ENCODE results near the gene BUB1.
A peak's percentile ranks its signal among the peaks of the same experiment; 100 is the strongest.
"Not testable (repeated sequence)": the region's sequence is repeated elsewhere in the genome, so short reads cannot be mapped to it uniquely, and the experiment has no call there.

The BUB1 gene

DNA sequence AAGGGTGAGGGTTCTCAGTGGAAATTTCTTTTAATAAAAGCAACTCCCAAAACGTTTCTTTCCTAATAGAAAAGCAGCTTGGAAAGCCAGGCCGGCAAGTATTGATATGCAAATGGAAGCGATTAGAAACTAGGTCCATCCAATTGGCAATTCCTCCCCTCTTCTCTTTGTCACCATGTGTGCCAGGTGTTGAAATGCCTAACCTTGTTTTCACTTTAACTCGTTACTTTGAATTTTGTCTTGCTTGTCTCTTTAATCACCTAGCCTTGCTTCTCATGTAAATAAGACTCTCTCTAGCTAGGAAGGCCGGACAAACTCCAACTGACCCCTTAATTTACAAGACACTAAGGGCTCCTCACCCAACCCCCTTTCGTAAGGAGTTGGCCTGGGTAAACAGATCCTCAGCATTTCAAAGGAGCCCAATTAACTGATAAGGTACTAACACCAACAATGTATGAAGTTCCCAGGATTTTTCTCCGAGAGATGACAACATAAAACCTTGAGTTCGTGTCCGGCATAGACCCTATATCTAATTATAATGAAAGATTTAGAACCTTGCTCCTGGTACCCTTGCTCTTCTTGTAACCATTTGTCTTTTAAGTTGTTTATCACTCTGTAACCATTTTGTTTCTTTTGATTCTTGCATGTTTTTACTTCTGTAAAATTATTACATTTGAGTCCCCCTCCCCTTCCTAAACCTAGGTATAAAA lies 10.1 kb upstream of the BUB1 start:
- H3K4me1 ChIP-seq (ENCODE audit: insufficient read depth, low read length); H3K27ac ChIP-seq (ENCODE audit: low read depth, low read length); H3K4me3 ChIP-seq (ENCODE audit: low read depth in 1 of 2, low read length in 2 of 2); H3K9ac ChIP-seq (ENCODE audit: low read length); H3K27me3 ChIP-seq (ENCODE audit: control insufficient read depth in 1 of 2, insufficient read depth in 2 of 2, low read length in 2 of 2); H3K36me3 ChIP-seq (ENCODE audit: insufficient read depth, low read length); H3K9me3 ChIP-seq (ENCODE audit: low read length): not testable (repeated sequence)

DNA sequence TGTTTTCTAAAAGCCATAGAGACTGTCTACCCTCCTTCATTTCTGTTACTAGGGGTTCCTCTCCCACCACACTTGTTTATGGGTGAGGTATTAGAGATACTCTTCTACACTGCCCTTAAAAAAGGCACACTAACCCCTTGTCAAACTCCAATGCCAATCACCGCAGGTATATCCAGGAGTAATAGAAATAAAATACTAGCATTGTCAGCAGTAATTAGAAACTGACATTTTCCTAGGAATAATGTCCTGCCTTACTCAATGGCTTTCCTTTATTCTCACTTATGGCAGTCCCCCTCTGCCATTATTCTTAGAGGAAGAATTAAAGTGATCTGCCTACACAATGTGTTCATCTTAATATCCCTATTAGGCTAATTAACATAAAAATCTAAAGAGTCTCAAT lies 5.0 kb upstream of the BUB1 start:
- H3K36me3 ChIP-seq (ENCODE audit: insufficient read depth, low read length): no peaks in the 10 kb centered on the region
- no peak overlapping the region for H3K4me3 ChIP-seq (ENCODE audit: low read depth in 1 of 2, low read length in 2 of 2)
- H3K9ac ChIP-seq (ENCODE audit: low read length): no peak overlapping the region
- H3K4me1 ChIP-seq (ENCODE audit: insufficient read depth, low read length): peaks cover 10% of the 10 kb centered on the region
- no peaks in the 10 kb centered on the region for H3K27me3 ChIP-seq (ENCODE audit: control insufficient read depth in 1 of 2, insufficient read depth in 2 of 2, low read length in 2 of 2)
- no peaks in the 10 kb centered on the region for H3K9me3 ChIP-seq (ENCODE audit: low read length)
- no peak overlapping the region for H3K27ac ChIP-seq (ENCODE audit: low read depth, low read length)

DNA sequence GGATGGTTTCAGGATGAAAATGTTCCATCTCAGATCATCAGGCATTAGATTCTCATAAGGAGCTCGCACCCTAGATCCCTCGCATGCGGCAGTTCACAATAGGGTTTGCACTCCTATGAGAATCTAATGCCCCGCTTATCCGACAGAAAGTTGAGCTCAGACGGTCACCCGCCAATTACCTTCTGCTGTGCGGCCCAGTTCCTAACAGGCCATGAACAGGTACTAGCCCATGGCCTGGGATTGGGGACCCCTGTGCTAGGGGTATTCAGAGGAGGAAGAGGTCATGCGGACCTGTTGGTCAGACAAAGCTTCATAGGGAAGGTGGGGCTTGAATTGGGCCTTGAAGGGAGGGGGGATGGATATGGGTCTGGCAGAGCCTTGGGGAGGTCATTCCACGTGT lies 4.4 kb upstream of the BUB1 start:
- H3K27me3 ChIP-seq (ENCODE audit: control insufficient read depth in 1 of 2, insufficient read depth in 2 of 2, low read length in 2 of 2): no peaks in the 10 kb centered on the region
- no peak overlapping the region for H3K9ac ChIP-seq (ENCODE audit: low read length)
- peaks cover 15% of the 10 kb centered on the region for H3K4me1 ChIP-seq (ENCODE audit: insufficient read depth, low read length)
- H3K4me3 ChIP-seq (ENCODE audit: low read depth in 1 of 2, low read length in 2 of 2): no peak overlapping the region
- H3K9me3 ChIP-seq (ENCODE audit: low read length): no peaks in the 10 kb centered on the region
- H3K36me3 ChIP-seq (ENCODE audit: insufficient read depth, low read length): no peaks in the 10 kb centered on the region
- H3K27ac ChIP-seq (ENCODE audit: low read depth, low read length): no peak overlapping the region

DNA sequence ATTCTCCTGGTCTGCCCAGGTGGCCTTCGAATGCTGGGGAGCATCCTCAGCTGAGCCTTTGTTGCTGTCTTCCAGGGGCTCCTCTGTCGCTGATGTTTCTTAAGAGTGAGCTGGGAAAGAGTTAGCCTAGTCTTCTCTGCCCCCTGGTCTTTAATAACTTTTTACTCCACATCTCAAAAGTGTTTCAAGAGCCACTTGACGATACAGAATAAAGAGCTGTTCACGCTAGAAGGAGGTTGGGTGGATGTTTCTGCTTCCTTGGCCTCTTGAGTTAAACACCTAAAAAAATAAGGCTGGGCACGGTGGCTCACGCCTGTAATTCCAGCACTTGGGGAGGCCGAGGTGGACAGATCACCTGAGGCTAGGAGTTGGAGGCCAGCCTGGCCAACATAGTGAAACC lies 2.8 kb upstream of the BUB1 start:
- Histone ChIP-seq H3K36me3 (ENCODE audit: insufficient read depth, low read length) (no peaks in the 10 kb centered on the region), H3K9ac (ENCODE audit: low read length) (no peak overlapping the region), H3K9me3 (ENCODE audit: low read length) (no peaks in the 10 kb centered on the region), H3K4me1 (ENCODE audit: insufficient read depth, low read length) (peaks cover 15% of the 10 kb centered on the region), H3K27me3 (ENCODE audit: control insufficient read depth in 1 of 2, insufficient read depth in 2 of 2, low read length in 2 of 2) (no peaks in the 10 kb centered on the region), H3K4me3 (ENCODE audit: low read depth in 1 of 2, low read length in 2 of 2) (no peak overlapping the region), H3K27ac (ENCODE audit: low read depth, low read length) (no peak overlapping the region)

DNA sequence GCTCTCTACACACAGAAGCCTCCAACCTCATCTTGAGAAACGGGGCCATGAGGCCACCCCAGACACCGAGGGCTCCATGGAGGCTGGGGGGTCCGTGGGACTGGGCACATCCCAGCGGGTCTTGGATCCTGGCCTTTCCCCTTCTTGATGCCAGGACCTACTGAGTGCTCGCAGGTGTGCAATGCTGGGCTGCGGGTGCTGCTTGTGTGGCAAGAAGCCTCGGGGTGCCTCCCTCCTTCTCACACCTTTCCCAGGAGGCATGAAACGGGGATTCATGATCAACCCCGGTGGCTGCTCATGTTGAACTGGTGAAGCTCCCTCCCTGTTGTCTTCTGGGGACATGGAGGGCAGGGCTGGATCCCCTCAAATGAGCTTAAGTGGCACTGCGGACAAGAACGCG lies 2.0 kb upstream of the BUB1 start:
- Histone ChIP-seq H3K9me3 (ENCODE audit: low read length) (no peaks in the 10 kb centered on the region), H3K4me1 (ENCODE audit: insufficient read depth, low read length) (peaks cover 15% of the 10 kb centered on the region), H3K36me3 (ENCODE audit: insufficient read depth, low read length) (no peaks in the 10 kb centered on the region), H3K27me3 (ENCODE audit: control insufficient read depth in 1 of 2, insufficient read depth in 2 of 2, low read length in 2 of 2) (no peaks in the 10 kb centered on the region), H3K4me3 (ENCODE audit: low read depth in 1 of 2, low read length in 2 of 2) (no peak overlapping the region), H3K27ac (ENCODE audit: low read depth, low read length) (no peak overlapping the region), H3K9ac (ENCODE audit: low read length) (no peak overlapping the region)

DNA sequence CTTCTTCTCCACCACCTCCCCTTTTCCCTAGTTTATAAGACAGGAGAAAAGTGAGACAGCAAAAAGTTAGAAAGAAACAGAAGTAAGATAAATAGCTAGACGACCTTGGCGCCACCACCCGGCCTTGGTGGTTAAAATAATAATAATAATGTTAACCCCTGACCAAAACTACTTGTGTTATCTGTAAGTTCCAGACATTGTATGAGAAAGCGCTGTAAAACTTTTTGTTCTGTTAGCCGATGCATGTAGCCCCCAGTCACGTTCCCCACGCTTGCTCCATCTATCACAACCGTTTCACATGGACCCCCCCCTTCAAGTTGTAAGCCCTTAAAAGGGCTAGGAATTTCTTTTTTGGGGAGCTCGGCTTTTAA lies 1.5 kb upstream of the BUB1 start:
- H3K27me3 ChIP-seq (ENCODE audit: control insufficient read depth in 1 of 2, insufficient read depth in 2 of 2, low read length in 2 of 2): peaks cover 0 to 4% of the 10 kb centered on the region in 2 donors
- no peaks in the 10 kb centered on the region for H3K9me3 ChIP-seq (ENCODE audit: low read length)
- peaks cover 15% of the 10 kb centered on the region for H3K4me1 ChIP-seq (ENCODE audit: insufficient read depth, low read length)
- peak overlapping the region; percentile 96 for H3K9ac ChIP-seq (ENCODE audit: low read length)
- no peak overlapping the region for H3K27ac ChIP-seq (ENCODE audit: low read depth, low read length)
- peak overlapping the region in 1 of 2 donors; percentile 99 for H3K4me3 ChIP-seq (ENCODE audit: low read depth in 1 of 2, low read length in 2 of 2)
- H3K36me3 ChIP-seq (ENCODE audit: insufficient read depth, low read length): no peaks in the 10 kb centered on the region

DNA sequence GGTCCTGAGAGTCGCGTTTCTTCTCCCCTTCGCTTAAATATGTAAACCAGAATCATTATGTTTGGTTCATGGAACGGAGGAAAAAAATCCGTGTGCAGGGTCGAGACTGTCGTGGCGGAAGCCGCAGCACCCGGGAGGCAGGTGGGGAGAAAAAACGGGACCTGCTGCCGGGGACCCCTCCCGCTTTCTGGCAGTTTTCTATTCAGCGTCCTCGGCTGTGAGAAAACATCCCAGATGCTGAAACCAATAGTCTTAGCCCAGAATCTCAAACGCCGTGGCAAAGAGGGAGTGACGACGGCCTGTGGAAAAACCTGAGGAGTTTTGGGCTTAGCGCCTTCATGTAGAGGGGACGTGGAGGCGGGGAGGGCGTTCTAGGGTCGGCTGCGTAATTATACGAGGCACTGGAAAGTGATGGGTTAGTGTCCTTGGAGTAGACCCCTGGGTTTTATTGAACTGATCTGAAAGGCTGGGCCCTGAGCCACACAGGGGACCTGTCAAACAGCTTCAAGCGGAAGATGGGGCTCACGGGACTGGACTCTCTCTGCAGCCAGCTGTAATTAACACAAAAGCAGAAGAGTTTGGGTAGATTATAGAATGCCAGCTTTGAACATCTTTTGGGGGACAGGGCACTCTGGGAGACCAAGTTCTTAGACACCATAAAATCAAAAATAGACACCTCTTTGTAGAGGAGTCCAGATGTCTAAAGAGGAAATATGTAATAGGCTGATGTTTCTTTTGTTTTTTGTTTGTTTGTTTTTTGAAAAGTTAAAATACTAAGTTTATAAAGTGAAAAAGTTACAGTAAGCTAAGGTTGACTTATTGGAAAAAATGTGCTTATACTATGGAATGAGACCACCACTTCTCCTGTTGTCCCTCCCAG lies 834 bp upstream of the BUB1 start:
- Histone ChIP-seq H3K4me1 (ENCODE audit: insufficient read depth, low read length) (peaks cover 15% of the 10 kb centered on the region), H3K9me3 (ENCODE audit: low read length) (no peaks in the 10 kb centered on the region), H3K36me3 (ENCODE audit: insufficient read depth, low read length) (no peaks in the 10 kb centered on the region), H3K4me3 (ENCODE audit: low read depth in 1 of 2, low read length in 2 of 2) (peak overlapping the region; percentile 77 to 99), H3K27me3 (ENCODE audit: control insufficient read depth in 1 of 2, insufficient read depth in 2 of 2, low read length in 2 of 2) (peaks cover 0 to 4% of the 10 kb centered on the region in 2 donors), H3K9ac (ENCODE audit: low read length) (peak overlapping the region; percentile 96), H3K27ac (ENCODE audit: low read depth, low read length) (peak overlapping the region; percentile 65)

DNA sequence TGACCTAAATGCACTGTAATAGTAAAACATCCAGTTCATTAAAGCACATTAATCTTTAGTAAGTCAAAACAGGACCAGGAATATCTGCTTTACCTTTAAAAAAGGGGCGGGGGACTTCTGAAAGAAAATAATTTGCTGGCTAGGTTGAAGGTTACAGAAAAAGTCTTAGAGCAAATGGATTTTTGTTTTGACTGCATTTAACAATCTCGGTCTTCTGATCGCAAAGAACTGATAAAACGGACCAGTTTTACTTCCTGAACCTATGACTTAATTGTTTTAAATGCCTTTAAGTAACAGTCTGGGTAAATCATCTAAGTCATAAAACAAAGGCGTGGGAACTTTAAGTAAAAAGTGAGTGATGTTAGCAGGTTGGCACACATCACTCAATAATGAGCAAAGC lies 783 bp downstream of the BUB1 start:
- H3K27me3 ChIP-seq (ENCODE audit: control insufficient read depth in 1 of 2, insufficient read depth in 2 of 2, low read length in 2 of 2): peaks cover 0 to 4% of the 10 kb centered on the region in 2 donors
- no peak overlapping the region for H3K4me3 ChIP-seq (ENCODE audit: low read depth in 1 of 2, low read length in 2 of 2)
- H3K9me3 ChIP-seq (ENCODE audit: low read length): no peaks in the 10 kb centered on the region
- no peaks in the 10 kb centered on the region for H3K36me3 ChIP-seq (ENCODE audit: insufficient read depth, low read length)
- peaks cover 15% of the 10 kb centered on the region for H3K4me1 ChIP-seq (ENCODE audit: insufficient read depth, low read length)
- H3K27ac ChIP-seq (ENCODE audit: low read depth, low read length): no peak overlapping the region
- no peak overlapping the region for H3K9ac ChIP-seq (ENCODE audit: low read length)

DNA sequence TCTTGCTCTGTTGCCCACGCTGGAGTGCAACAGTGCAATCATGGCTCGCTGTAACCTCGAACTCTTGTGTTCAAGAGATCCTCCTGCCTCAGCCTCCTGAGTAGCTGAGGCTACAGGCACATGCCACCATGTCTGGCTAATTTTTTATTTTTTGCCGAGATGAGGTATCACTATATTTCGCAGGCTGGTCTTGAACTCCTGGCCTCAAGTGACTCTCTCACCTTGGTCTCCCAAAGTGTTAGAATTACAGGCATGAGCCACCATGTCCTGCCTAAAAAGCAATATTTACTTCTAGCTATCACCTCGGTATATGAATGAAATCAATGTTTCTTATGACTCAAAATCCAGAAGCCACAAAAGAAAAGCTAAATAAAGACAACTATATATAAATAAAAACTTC lies 2.2 kb downstream of the BUB1 start:
- H3K4me1 ChIP-seq (ENCODE audit: insufficient read depth, low read length): peaks cover 15% of the 10 kb centered on the region
- no peaks in the 10 kb centered on the region for H3K36me3 ChIP-seq (ENCODE audit: insufficient read depth, low read length)
- no peak overlapping the region for H3K4me3 ChIP-seq (ENCODE audit: low read depth in 1 of 2, low read length in 2 of 2)
- H3K9ac ChIP-seq (ENCODE audit: low read length): no peak overlapping the region
- H3K27ac ChIP-seq (ENCODE audit: low read depth, low read length): no peak overlapping the region
- no peaks in the 10 kb centered on the region for H3K9me3 ChIP-seq (ENCODE audit: low read length)
- H3K27me3 ChIP-seq (ENCODE audit: control insufficient read depth in 1 of 2, insufficient read depth in 2 of 2, low read length in 2 of 2): peaks cover 0 to 4% of the 10 kb centered on the region in 2 donors

DNA sequence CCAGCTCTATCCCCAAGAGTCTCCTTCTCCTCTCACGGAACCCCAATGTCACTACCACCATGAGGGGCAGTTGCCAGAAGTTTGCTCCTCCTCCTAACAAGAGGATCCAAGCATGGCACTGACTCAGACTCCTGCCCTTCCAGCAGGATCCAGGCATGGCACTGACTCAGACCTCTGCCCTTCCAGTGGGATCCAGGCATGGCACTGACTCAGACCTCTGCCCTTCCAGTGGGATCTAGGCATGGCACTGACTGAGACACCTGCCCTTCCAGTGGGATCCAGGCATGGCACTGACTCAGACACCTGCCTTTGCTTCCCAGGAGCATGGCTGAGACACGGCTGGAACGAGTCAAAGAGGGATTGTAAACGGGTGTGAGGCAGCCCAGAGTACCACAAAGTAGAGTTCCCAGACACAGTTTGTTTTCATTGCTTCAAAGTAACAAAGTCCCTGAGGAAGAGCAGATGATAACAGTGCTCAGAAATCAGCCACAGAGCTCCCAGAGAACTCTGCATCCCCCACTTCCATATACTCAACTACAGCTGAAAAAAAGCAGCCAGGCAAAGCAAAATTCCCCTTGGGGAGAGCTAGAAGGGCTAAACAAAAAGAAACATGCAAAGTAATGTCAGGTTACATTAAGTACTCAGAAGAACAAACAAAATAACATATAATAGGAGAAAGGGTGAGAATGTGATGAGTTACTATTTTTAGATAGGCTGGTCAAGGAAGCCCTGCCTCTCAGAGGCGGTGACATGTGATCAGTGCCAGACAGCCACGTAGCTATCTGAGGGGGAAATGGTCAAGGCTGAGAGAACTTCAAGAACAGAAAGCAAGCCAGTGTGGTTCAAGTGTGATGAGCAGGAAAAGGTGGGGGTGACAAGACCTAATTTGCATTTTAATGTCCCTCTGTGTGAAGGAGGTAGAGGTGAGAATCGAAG lies 3.0 kb downstream of the BUB1 start:
- no peaks in the 10 kb centered on the region for H3K9me3 ChIP-seq (ENCODE audit: low read length)
- no peak overlapping the region for H3K27ac ChIP-seq (ENCODE audit: low read depth, low read length)
- H3K9ac ChIP-seq (ENCODE audit: low read length): no peak overlapping the region
- H3K27me3 ChIP-seq (ENCODE audit: control insufficient read depth in 1 of 2, insufficient read depth in 2 of 2, low read length in 2 of 2): peaks cover 0 to 4% of the 10 kb centered on the region in 2 donors
- no peaks in the 10 kb centered on the region for H3K36me3 ChIP-seq (ENCODE audit: insufficient read depth, low read length)
- peaks cover 15% of the 10 kb centered on the region for H3K4me1 ChIP-seq (ENCODE audit: insufficient read depth, low read length)
- H3K4me3 ChIP-seq (ENCODE audit: low read depth in 1 of 2, low read length in 2 of 2): no peak overlapping the region

DNA sequence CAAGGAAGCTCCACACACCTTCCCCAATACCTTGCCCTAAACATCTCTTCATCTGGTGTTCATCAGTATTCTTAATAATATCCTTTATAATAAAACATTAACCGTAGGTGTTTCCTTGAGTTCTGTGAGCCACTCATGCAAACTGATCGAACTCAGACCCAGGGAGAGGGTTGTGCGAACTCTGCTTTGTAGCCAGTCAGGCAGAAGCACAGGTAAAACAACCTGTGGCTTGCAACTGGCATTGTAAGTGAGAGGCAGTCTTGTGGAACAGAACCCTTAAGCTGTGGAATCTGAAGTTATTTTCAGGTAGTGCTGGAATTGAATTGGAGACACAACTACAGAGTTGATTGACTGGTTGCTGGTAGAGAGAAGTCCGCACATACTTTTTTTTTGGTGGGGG lies 4.7 kb downstream of the BUB1 start:
- Histone ChIP-seq H3K27ac (ENCODE audit: low read depth, low read length) (no peak overlapping the region), H3K4me3 (ENCODE audit: low read depth in 1 of 2, low read length in 2 of 2) (no peak overlapping the region), H3K27me3 (ENCODE audit: control insufficient read depth in 1 of 2, insufficient read depth in 2 of 2, low read length in 2 of 2) (peaks cover 0 to 4% of the 10 kb centered on the region in 2 donors), H3K36me3 (ENCODE audit: insufficient read depth, low read length) (no peaks in the 10 kb centered on the region), H3K4me1 (ENCODE audit: insufficient read depth, low read length) (peaks cover 5% of the 10 kb centered on the region), H3K9me3 (ENCODE audit: low read length) (no peaks in the 10 kb centered on the region), H3K9ac (ENCODE audit: low read length) (no peak overlapping the region)

All from muscle layer of colon (tissue), 2 donors.